GM18520 (cell line): ENCODE data around the gene GCHFR.
A peak's percentile ranks its signal among the peaks of the same experiment; 100 is the strongest.

Experiments used
- ATAC-seq: cut with Tn5 transposase; IDR thresholded peaks from one replicate; pipeline ENCODE4 v1.9.1; 2021; ENCODE audit not compliant: unreplicated experiment

Gene GCHFR

DNA sequence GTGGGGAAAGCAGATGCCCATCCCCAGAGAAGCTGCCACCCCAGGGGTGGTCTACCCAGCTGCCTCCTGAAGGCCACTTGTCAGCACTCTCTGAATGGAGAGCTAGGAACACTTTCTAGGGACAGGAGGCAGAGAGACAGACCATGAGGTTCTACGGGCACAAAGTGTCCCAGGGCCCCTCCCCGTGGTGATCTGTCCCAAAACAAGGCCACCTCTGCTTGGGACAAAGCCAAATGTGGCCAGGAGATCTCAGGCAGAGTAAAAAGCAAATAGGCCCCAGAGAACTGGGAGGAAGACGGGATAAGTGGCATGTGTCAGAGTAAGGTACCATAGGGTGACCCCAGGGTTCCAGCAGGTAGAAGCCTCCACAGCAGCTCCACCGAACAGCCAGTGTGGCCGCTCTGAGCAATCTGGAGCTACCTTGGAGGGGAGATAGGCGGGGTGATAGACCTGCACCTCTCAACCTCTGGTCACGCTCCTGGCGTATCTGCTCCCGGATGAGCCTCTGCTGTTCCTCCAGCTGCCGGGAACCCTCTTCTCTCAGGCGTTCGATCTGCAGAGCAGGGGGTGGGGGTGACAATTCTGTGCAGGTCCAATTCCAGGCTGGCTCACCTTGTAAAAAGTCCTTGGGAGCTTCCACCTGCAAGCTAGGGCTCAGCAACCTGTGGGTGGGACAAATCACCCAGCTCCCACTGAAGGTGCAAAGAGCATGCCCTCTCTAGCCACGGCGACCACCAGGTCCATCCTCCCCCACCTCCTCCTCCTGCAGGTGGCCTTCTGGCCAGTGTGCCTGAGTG is 12.1 kb downstream of the GCHFR start:
- ATAC-seq, result no peak

DNA sequence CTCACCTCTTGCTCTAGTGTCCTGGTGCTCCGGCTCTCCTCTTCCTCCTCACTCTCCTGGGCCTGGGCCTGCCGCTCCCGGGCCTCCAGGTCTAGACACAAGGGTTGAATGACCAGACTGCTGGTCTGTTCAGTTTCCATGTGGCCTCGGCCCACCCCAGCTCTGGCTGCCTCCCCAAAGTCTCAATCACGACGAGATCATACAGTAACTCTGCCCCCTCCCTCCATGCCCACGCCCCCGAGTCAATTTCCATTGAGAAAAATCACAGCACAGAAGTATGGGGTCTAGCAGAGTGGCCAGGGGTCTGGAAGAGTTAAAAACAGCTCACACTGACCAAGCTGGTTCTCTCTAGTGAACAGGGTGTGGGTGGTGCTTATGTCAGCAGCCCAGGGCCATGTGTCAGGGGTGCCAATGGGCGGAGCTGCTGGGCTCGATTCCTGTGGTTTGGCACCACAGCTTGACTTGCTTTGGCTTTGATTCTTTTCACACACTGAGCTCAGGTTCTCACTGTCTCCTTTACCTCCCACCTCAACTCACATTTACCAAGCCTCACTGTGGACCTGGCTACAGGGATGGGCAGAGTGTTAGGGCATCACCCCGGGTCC is 12.8 kb downstream of the GCHFR start:
- no peak for ATAC-seq

DNA sequence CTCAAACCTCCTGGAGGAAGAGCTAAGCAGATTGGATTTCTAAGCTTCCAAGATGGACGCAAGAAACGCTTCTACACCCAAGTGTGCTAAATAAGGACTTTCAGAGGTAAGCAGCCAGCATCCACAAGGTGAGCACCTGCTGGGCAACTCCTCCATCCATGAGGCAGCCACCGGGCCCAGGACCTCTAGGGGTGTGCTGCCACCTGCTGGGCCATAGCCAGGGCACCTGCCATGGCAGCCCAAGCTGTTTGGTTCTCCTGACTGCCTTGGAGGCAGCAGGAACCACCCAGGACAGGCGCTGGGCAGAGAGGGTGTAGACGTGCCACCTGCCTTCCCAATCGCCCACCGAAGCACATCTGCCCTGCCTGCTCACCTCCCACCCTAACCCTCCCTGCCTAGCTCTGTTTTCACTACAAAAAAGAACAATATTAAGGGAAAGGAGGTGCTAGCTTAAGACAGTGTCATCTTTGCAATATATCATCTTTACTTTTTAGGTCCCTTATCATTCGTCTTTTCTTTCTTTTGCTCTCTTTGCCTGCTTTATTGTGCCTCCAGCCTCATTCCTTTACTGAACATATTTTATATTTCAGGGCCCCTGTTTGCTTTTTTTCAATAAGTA is 18.9 kb downstream of the GCHFR start:
- peak; percentile 82 for ATAC-seq

DNA sequence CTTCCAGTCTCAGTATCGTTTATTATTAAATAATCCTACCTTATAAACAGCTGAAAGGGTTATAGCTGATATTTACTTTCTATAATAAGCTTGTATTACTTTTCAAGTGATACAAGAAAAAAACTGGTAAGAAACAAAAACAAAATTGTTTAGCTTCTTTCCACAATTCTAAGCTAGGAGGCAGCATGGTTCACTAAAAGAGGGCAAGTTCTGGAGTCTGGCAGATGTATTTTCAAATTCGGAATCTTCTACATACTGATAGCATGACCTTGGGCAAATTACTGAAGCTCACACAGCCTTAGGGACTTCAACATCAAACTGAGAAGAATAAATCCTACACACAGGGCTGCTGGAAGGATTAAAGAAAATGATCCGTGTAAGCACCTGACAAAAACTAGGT is 21.3 kb downstream of the GCHFR start:
- ATAC-seq, result no peak

DNA sequence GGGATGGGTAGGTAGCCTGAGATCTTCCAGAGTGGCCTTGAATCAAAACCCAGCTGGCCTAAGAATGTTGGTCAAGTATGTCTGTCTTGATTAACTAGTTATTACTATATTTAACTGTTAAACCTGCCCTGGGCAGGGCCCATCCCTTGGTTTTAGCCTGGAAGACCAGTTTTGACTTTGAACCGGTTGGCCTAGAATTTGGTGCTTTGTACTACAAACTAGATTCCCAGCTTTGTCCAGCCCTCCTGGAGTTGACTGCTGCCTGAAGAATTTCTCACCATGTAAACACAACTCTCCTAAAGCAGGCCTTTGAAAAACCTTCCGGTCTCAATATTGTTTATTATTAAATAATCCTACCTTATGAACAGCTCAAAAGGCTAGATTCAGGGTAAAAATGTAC is 21.9 kb downstream of the GCHFR start:
- ATAC-seq, result no peak

DNA sequence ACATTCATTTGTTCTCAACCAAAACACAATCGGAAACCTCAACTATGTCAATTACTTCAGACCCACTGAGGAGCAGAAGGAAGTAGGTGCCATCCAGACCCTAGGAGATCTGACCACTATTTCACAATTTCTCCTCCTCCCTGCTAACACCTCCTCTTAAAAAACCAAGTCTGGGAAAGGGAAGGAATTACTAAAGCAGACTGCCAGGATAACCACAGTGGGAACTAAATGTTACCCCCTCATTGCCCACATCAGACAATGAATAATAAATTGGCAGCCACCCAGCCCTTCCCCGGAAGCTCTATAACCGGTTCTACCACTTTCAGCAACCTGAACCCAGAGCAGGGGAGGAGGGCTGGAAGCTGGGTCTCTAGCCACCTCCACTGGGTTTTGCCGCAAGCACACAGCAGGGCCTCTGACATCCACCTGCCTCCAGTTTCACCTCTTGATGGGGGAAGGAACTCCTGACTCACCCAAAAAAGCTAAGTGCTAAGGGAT is 23.5 kb downstream of the GCHFR start:
- ATAC-seq, result no peak

DNA sequence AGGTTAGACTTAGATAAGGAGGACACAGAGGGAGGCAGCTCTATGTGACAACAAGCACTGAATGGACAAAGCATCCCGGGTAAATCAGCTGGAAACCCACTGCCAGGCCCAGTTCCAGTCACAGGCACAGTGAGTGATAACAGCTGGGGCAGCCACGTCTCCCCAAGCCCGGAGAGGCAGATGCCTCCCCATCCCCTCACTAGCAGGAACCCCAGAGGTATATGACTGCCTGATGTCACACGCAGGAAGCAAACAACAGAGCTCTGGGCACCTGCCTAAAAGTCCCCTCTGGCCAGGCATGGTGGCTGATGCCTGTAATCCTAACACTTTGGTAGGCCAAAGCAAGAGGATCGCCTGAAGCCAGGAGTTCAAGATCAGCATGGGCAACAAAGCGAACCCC is 24.1 kb downstream of the GCHFR start:
- no peak for ATAC-seq

DNA sequence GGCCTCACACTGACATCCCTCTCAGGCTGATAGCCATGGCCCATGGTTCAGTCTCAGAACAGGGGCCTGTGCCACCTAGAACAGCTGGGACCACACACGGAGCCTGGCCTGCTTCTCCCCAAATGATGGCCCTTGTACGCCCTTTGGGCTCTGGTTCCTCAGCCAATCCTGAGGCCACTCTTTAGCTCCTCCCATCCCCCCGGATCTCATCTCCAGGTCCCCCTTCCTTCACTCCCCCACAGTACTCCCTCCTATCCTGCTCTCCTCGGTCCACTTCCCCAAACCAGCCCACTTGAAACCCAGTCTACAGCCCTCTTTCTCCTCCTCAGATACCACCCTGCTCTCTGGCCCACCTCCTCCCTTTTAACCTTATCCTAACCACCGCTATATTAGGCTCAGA is 25.3 kb downstream of the GCHFR start:
- no peak for ATAC-seq

DNA sequence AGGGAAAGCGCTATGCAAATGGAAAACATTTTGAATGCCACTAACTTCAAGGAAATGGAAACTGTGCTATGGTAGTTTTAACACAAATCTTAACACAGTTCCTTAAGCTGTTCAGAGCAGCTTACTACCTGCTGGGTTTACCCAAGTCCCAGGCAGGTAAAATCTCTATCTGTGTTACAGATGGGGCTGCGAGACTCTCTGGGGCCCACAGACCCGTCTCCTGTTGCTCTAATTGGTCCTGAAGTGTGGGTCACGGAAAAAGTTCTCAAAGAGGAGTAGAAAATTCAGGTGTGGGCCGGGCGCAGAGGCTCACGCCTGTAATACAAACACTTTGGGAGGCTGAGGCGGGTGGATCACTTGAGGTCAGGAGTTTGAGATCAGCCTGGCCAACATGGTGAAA is 26.1 kb downstream of the GCHFR start:
- ATAC-seq, result no peak

DNA sequence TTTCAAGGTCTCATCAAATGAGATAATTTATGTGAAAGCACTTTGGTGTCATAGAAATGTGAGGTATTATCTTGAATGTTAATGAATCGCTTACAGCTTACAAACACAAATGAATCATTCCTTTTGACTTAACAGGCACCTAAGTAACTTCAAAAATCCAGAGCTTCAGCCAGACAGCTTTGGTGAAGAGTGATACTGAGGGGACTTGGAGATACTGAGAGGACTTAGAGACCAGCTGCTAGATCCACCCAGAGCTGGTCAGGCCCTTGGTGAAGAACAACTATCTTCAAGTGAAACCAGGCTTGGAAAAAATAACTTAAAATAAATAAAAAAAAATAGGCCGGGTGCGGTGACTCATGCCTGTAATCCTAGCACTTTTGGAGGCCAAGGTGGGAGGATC is 26.9 kb downstream of the GCHFR start:
- no peak for ATAC-seq

DNA sequence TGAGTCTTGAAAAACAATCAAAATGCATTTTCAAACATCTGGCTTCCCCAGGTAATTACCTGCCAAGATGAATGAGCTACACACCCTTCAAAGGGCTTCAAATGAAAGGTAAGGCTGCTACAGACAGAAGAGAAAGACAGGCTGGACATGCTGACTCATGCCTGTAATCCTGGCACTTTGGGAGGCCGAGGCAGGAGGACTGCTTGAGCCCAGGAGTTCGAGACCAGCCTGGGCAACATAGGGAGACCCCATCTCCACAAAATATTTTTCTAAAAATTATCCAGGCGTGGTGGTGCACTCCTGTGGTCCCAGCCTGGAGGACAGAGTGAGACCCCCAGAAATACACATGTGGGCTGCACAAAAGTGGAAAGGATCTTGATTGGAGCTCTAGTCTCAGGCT is 28.5 kb downstream of the GCHFR start:
- ATAC-seq, result no peak

DNA sequence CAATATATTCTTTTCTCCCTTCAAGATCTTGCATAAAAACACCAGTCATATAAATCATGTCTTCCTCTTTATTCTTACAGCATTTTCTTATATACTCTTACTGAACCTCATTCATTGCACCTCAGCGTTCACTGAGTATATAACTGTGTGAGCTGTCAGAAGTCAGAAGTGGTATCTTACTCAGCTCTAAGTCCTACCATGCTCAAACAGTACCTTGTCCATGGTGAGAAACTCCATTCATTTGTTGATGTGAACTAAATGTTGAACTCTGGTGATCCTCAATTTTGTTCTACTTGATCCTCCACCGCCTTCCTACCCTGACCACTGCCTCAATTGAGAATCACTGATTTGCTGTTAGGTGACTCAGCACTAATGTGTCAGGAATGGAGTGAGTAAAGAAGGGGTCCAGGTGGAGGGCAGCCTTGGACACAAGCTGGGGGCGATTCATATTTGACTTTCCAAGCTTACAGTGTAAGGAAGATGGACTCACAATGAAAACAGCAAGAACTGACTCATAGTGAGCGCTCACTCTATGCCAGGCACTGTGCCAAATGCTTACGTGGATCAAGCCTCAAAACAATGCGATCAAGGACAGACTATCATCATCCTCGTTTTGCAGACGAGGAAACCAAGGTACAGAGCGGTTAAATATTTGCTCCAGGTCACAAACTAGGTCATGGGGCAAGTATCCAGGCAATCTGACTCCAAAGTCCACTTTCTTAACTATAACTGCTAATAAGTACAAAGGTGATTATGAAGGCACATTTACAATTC is 29.5 kb downstream of the GCHFR start:
- ATAC-seq, result no peak

DNA sequence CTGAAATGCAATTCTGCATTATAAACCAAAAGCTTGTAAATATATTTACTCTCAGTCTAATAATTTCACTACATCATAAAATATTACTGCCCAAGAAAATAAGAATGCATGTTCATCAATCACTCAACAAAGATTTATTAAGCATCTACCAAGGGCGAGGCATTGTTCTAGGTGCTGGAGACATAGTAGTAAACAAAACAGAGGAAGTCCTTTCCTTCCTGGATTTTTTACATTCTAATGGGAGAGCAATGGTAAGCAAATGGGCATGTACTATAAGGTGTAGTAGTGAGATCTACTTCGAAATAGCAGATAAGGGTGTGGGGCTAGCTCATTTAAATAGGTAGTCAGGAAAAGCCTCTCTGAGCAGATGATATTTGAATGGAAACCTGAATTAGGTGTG is 32.2 kb downstream of the GCHFR start:
- ATAC-seq, result no peak

DNA sequence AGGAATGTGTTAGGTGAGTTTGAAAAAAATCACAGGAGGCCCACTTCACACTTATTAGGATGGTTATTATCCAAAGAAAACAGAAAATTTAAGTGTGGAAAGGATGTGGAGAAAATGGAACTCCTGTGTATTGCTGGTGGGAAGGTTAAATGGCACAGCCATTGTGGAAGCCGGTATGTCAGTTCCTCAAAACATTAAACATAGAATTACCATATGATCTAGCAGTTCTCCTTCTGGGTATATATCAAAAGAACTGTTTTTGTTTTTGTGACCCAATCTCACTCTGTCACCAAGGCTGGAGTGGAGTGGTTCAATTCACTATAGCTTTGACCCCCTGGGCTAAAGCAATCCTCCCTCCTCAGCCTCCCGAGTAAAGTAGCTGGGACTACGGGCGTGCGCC is 32.6 kb downstream of the GCHFR start:
- ATAC-seq, result no peak

DNA sequence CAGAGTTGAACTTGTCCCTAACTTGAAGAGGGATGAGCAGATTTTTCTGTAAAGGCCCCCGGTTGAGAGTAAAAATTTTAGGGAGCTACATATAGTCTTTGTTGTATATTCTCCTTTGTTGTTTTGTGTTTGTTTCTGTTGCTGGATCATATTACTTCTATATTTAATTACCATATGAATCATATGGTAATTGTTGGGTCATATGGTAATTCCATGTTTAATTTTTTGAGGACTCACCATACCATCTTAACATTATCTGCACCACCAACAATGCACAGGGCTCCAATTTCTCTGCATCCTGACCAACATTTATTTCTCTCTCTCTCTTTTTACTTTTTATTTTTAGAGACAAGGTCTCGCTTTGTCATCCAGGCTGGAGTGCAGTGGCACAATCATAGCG is 35.7 kb downstream of the GCHFR start:
- ATAC-seq, result no peak

DNA sequence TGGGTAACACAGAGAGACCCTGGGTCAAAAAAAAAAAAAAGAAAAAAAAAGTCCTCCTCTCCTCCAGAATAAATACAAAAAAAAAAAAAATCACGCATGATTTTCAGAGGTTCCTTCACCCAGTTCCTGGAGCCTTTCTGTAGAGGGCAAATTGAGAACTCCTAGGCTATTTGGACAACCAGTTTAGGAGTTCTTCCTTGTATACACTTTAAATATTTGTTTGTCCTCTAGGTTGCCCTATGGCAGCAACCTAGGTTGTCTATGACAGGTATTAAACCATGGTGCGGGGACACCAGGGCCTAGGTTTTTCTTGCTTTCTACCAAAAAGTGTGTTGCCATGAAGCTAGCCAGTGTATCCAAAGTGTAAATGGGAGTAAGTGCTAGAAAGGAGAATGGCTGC is 39.2 kb downstream of the GCHFR start:
- no peak for ATAC-seq

DNA sequence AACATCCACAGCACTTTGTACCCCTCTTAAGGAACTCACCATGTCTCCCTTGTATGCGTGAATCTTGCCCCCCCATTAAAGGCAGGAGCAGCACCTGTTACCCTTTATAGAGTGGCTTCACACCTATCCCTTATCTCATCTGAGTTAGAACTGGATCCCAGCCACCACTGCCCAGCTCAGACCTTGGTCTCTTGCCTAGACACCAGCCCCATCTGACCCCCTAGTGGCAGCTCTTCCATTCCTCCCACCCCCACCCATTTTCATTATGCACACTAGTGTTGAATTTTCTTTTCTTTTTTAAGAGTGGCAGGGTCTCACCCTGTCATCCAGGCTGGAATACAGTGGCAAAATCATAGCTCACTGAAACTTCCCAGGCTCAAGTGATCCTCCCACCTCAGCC is 39.8 kb downstream of the GCHFR start:
- no peak for ATAC-seq

DNA sequence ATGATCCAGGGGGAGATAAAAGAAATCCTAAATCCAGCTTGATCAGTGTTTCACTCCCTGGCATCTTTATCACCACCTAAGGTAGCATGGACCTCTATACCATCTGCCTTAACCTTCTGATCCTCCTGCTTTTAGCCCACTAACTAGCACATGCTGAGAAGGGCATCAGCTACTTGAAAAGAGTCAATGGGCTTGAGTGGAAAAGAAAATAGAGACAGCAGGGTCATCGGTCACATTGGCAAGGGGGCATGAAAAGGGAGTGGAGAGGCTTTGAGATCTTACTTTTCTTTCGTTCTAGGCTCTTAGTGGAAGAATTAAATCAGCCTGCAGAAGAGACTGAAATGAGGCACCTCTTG is 42.8 kb downstream of the GCHFR start:
- no peak for ATAC-seq

DNA sequence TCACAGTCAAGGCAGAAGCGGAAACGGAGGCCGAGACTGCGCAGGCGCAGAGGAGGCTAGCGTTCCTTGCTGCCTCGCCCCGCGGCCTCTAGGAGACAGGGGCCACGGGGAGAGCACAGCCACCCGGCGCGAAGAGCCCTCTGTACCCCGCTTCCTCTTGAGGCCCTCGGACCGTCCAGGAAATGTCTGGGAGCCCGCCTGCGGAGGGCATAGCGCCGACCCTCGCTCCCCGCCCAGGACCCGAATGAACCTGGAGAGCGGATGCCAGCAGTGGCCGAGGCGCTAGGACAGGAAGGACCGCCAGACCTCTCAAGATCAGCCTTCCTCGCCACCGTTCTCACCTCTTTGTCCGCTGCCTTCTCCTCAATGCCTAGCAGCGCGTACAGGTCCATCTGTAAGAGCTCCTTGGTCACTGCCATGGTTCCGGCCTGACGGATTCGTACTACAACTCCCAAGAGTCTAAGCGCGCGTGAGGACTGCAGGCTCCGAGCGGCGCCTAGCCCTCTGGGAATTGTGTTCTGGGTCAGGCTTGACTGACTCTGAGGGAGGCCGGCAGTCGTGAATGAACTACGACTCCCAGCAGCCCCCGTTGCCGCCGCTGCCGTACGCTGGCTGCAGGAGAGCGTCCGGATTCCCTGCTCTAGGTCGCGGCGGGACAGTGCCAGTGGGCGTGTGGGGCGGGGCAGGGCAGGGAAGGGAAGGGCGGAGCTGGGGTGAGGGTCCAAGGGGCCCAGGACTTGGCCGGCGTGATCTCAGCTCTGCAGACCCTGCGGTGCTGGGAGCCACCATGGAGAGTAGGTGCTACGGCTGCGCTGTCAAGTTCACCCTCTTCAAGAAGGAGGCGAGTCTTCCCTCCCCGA is 43.4 kb downstream of the GCHFR start, which contains the start of the genes DNAJC17 and ZFYVE19:
Gene DNAJC17, minus strand, starts transcription at position 446 of the 860 bp plus-strand sequence. Its CDS starts 27 bp downstream, at position 419.
Gene ZFYVE19, plus strand, starts transcription at position 62 of the 860 bp plus-strand sequence. Its CDS starts 501 bp downstream, at position 563.
- ATAC-seq, result peak; percentile 94

DNA sequence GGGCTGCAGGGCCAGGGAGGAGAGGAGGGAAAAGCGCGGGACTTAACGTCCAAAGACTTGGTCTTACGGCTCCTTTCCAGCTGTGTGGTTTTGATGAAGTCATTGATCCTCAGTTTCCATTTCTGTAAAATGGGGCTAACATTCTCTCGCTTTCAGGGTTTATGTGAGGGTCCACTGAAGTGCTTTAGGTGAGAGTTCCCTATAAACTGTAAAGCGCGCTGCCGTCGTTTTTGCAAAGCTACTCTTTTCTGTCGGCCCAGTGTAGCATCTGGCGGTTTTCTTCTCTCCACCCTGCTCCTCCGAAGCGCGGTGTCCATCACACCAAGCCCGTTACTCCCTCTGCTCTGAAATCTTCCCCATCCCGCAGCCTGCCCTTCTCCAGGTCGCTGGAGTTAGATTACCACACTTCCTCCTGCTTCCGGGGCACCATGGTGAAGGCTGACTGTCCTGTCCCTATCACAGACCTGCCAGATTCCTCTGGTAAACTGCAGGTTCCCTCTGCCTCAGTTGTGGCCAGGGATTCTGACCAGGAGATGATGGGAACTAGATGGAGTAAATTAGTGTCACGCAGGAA is 44.1 kb downstream of the GCHFR start:
- no peak for ATAC-seq
